GM18858 (cell line): Measurements from ENCODE around the gene TP63.
"Not testable (repeated sequence)": the region's sequence is repeated elsewhere in the genome, so short reads cannot be mapped to it uniquely, and the experiment has no call there.

Experiments
- ATAC-seq: cut with Tn5 transposase; IDR thresholded peaks from one replicate; pipeline ENCODE4 v1.9.1; 2021; ENCODE audit not compliant: unreplicated experiment

Gene TP63

GRCh38 chr3:189631373-189631408 lies at the start of gene TP63:
Gene TP63 (plus strand): TSS chr3:189631389. CDS start chr3:189631516, 127 bp downstream.
- ATAC-seq, result no peak

GRCh38 chr3:189582179-189582578 lies 49.0 kb upstream of the TP63 start:
- ATAC-seq, result no peak

DNA sequence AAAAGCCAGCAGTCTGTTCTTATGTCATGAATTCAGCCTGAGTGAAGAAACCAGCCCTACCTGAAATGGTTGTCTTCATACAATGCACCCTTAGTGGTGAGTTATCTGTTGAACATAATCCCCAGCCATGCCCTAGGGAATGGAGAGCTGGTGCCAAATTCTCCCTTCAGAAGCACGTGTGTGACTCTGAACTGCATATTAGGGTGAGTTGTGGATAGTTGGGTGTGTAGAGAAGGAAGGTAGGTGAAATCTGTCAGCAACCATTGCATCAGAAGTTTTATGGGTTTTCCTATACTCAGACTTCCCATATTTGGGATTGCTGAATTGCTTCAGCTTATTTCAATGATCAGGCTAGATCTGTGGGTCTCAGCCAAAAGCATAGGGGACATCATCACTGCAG lies 46.5 kb upstream of the TP63 start:
- ATAC-seq, result no peak

DNA sequence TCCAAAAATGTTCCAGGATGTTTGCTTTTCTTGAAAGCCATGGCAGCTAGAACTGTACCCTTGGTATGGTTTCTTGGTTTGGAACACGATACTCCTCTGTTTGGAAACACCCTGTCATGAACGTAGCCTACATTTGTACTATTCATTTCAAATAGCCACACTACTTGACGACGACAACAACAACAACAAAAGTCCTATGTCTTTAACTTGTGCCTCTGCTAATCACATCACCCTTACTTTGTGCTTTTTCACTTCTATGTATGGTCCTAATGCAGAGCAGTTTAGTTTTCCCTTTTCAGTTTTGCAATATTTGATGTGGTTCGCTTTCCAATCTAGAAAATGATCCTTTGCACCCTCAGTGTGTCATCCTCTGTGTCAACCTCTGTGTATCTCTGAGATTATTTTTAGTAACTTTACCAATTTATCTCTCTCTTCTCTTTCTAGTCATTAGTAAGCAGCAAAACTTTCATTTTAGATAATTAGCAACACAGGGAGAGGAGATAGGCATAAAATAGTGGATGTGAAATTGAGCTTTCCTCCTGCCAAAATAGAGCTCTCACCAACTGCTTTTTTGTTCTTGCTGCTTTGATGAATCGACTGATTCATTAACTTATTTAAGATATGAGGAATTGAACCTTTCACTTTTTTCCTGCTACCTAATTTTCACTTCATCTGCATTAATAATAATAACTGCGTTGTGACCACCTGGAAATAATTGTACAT lies 44.1 kb upstream of the TP63 start:
- ATAC-seq, result peak; percentile 82

DNA sequence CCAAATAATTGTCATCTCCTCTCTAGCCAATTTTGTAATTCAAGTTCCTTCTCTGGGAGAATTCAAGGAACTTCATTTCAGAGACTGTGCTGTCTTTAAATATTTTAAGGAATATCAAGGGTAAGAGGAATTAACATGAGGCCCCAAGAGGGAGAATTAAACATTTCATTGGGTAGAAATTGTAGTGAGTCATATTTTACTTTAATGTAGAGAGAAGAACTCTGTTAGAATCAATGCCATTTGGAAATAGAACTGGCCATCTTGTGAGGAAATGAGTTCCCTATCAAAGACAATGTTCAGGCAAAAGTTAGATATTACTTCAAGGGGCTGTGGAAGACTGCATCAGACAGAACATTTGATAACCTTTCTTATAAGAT lies 43.5 kb upstream of the TP63 start:
- ATAC-seq, result no peak

DNA sequence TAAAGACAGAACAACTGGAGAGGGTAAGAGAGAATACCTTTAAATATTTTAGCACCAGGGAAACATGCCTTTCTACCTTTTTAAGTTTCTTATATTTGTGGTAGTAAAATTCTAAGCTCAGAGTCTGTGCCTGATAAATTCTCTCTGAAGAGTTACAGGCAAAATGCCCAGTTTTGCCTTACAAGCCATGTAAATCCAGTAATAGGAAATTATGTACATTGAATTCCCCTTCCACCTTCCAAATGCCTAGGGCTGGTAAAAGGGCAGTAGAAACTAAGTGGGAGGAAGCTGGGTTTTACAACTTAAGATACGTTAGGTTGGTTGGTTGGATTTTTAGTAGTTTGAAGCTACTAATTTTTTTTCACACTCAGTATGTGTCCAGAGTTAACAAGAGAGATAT lies 43.1 kb upstream of the TP63 start:
- ATAC-seq, result no peak

DNA sequence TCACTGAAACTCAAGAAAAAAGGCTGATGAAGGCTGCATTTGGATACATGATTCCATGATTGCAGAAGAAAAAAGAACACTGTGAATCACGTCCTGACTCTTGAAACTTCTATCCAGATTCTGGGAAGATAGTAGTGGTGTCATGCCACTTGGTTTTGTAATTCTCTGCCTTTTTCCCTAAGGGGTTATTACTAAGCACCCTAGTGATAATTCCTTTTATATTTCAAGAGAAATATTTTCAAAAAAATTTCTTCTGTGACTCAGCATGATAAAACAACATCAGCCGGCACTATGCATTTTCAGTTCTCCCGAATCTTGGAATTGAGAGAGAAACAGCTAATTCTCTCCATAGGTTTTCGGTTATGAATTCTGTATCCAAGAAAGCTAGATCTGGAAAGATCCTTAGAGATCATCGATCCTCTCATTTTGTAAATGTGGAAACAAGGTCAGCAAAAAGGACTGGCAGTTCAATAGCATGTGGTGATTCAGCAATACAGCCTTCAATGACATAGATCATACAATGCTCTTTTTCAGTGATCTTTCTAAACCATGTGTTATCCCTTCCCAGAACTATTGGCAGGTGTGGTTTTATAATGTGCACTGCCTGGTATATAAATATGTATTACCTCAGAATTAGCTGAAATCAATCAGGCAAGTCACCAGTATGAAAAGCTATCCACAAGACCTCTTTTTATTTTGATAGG lies 42.6 kb upstream of the TP63 start:
- no peak for ATAC-seq

- ATAC-seq, result no peak
Observed at GRCh38 chr3:189589179-189589569, 42.0 kb upstream of the TP63 start.

DNA sequence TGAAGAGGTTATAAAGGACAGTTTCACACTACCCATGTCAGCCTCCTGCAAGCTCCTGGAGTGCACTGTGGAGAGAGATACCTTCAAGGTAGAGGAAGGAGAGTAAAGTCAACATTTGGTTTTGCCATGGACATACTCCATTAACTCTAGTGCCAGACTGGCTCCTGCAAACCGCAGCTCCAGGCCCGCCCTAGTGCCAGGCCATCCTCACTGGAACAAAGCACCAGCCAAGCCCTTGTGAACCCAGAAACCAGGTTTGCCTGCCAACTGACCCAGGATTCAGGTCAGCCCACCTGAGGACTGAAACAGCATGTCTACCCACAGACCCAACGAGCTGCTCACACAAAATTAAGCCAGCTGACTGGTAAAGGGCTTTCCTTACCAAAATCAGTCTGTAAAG lies 41.0 kb upstream of the TP63 start:
- no peak for ATAC-seq

GRCh38 chr3:189593581-189593980 lies 37.6 kb upstream of the TP63 start:
- ATAC-seq, result no peak

GRCh38 chr3:189596078-189596979 lies 34.9 kb upstream of the TP63 start:
- not testable (repeated sequence) for ATAC-seq

GRCh38 chr3:189597918-189598317 lies 33.3 kb upstream of the TP63 start:
- ATAC-seq, result no peak

DNA sequence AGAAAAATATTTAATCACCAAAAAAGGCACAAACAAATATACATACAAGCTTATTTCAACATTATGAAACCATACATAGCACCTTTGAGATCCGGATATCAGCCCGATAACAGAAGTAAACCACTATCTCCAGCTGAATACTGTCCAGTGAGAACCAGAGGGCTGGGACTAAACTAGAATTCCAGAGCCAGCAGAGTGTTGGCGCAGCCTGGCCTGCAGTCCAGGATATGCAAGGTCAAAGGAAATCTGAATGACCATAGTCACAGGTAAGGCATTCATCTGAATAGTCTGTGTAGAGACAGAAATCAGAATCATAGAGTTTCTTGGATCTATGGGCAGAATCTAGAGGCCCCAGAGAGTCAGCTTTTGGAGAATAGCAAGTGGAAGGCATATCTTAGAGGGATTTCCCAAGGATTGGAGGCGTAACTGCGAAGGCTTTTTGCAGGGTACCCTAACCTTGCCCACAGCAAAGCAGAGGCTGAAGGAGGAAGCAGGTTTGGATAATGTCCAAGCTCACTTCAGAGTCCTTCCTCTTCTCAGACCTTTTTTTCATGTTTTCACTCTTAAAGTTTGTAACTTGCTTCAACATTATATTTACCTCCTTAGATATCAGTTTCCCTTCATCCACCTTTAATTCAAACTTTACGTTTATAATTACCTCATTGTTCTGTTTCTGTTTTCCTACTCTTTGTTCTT lies 32.5 kb upstream of the TP63 start:
- no peak for ATAC-seq

DNA sequence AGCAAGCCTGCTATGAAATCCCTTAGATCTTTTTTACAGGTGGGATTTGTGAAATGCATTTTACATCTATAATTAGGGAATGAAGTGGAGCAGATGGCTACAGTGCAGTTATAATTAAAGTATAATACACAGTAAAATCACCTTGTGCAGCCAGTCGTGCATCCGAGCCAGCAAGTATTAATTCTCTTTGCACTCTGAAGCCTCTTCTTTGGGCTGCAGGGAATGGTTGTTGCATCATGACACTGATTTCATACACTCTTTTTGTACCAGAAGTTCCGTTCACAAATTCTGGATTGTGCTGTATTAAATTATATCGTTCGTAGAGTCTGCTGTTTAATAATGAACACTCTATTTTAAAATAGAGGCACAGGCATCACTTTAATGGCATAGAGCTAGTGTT lies 28.7 kb upstream of the TP63 start:
- ATAC-seq, result no peak

DNA sequence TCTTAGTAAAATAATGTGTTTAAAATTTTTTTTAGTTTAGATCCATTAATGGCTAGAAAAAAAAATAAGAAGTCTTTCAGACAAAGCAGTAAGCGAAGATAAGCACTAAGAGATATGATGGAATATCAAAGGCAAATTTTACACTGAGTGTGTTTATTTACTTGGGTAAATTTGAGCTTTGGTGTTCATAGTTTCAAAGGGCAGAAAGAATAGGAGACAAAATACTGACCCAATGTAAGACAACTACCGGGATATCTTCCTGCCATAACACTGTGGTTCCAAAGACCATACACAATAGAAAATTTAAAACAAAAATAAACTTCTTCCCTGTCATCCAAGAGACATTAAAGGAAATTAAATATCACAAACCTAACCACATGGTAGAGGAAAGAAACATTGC lies 25.5 kb upstream of the TP63 start:
- no peak for ATAC-seq

DNA sequence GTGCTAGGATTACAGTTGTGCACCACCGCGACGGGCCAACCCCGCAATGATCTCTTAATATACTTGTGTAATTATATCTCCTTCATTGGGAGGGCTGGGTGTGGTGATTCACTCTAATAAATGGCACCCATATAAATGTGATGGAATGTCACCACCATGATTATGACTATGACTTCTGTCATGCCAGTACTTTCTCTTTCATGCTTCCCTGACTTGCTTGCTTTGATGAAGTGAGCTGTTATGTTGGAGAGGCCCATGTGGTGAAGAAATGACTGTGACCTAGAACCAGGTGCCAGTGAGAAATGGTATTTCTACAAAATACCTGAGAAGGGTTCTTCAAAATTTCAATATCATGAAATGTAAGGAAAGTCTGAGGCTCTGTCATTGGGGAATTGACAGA lies 24.4 kb upstream of the TP63 start:
- ATAC-seq, result no peak

- ATAC-seq, result not testable (repeated sequence)
Observed at GRCh38 chr3:189612641-189613040, 18.5 kb upstream of the TP63 start.

- no peak for ATAC-seq
Observed at GRCh38 chr3:189613122-189613521, 18.1 kb upstream of the TP63 start.

- no peak for ATAC-seq
Observed at GRCh38 chr3:189621948-189622603, 9.1 kb upstream of the TP63 start.

- no peak for ATAC-seq
Observed at GRCh38 chr3:189622629-189623028, 8.6 kb upstream of the TP63 start.

DNA sequence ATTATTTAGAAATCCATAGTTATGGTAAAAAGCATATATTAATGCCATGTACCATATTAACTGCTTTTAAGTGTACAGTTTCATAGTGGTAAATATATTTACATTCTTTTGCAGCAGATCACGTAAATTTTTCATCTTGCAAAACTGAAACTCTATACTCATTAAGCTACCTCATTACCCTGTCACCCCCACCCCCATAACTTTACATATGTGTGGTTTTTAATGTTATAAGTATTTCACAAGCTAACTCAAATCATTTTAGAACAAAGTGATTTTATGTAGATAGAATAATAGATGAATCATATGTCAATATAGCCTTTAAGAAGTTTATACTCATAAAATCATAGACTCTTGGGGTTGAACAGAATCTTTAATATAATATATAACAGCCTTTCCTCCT lies 7.1 kb upstream of the TP63 start:
- no peak for ATAC-seq
